GM20431 (cell line): ENCODE data around the gene CCNI2.

ENCODE experiments used
- in situ Hi-C: fragments of 300-500 bp; cut with MseI, MboI; formaldehyde crosslinking; loops from one replicate; pipeline ENCODE4 v1.15.0; 2020; ENCODE audit warnings: low sequenced_read_pairs; ENCODE audit not compliant: unreplicated experiment

CCNI2 gene, protein sequence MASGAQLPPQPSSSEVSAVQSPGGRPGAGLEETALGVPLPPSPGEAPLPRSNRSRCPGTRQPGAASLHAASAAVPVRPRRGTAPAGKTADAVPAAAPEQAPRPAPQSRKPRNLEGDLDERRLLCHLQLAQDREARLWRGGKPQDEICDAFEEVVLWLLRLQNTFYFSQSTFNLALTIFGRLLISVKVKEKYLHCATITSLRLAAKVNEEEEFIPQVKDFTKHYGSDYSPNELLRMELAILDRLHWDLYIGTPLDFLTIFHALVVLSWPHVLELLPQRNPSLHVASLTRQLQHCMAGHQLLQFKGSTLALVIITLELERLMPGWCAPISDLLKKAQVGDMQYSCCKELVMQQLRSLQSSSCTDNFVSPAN

DNA sequence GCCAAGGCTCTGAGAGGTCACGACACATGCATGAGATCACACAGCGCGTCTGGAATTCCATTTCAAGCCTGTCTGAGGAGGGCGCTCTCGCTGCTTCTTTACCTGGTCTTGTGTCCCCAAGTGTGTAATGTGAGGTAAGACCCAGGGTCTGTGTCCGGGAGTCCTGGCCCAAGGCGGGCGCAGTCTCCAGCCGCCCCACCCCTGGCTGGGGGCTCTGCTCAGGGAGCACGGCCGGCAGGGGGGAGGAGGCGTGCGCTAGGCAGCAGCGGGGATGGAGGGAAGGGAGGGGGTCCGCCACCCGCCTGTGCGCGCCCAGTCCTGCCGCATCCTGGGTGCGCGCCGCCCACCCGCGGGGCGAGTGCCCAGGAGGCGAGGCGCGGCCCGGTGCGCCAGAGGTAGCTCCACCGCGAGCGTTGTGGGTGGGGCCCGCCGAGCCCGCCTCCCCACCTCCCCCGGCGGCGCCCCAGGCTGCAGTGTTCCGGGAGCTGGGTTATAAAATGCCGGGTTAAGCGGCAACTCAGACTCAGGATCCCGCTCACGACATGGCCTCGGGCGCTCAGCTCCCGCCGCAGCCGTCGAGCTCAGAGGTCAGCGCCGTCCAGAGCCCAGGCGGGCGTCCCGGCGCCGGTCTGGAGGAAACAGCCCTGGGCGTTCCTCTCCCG, at the start of gene CCNI2:
Gene CCNI2, plus strand, starts transcription at position 473 of the 662 bp plus-strand sequence. Its CDS starts 70 bp downstream, at position 543.
- in situ Hi-C loops, result no loop called here

DNA sequence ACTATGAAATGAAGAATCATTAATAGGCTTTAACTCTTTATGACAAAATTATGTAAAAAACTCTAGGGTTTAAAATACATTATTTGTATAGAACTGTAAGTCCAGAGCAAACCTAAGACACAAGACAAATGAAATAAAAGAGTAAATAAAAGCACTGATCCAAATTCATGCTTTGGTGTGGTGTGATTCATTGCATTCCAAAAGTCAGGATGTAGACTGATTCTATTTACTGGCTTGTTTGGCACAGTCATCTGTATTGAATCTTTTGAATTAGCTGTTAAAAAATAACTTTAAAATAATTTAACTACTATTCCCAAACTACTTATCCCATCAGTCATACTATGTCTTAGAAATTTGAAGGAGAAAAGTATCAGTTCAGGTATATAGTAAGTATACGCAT, 42.4 kb upstream of the CCNI2 start:
- in situ Hi-C loops, result no loop called here

DNA sequence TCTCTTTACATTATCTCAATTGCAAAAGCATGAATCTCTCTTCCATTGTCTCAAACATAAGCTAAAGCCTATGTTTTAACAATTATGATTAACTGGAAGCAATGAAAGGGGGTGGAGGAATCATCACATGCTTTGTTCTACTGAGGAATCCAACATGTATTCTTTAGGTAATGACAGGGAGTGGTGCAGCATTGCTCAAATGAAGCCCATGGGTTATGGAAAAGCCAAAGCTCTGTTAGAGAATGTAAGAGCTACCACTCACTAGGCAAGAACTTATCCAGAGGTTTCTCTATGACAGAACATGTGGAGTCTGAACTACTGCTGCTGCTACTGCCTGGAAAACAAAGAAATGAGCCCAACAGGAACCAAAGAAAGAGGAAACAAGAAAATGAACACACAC, 38.6 kb upstream of the CCNI2 start:
- in situ Hi-C loops, result no loop called here

DNA sequence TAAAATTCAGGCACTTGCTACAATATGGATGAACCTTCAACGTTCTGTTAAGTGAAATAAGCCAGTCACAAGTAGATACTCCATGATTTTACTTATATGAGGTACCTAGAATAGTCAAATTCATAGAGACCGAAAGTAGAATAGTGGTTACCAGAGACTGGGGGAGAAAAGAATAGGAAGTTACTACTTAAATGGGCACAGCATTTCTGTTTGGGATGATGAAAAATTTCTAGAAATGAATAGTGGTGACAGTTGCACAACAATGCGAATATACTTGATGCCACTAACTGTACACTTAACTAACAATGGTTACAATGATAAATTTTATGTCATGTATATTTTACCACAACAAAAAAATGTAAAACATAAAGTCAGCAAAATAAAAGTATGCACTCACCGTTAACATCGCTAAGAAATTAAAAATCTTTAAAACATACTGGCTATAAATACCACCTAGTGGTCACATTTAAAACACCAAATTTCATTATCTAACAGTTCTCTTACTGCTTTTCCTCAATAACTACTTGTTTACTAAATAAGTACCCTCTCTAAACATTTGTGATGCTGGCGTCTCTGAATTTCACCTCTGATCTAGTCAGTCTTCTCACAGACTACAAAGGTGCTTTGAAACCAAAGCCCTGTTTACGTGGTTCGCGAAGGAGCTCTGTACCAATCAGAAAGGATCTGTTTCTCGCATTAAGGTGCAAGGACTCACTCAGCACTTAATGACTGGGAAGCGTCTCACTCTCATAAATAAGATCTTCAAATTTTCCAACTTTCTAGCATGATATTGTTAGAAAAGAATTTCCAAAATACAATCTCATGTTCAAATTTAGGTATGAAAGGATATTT, 32.5 kb upstream of the CCNI2 start:
- in situ Hi-C loops, result no loop called here

DNA sequence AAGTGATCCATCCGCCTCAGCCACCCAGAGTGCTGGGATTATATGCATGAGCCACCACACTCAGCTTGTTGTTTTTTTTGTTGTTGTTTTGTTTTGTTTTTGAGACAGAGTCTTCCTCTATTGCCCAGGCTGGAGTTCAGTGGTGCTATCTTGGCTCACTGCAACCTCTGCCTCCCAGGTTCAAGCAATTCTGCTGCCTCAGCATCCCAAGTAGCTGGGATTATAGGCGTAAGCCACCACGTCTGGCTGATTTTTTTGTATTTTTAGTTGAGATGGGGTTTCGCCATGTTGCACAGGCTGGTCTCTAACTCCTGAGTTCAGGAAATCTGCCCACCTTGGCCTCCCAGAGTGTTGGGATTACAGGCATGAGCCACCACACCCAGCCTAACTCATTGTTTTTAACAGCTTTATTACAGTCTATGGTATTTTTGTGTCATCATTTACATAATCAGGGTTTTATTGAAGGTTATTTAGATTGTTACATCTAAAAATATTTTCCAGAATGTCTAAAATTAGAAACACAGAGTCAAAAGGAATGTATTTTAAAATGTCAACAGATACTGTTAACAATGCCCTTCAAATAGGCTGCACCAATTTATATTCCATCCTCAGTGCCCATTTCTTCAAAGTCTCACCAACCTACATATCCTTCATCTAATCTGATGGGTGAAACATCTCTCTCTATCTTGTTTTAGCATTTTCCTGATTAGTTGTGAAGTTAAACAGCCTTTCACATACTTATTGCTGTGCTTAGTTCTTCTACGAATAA, 28.5 kb upstream of the CCNI2 start:
- in situ Hi-C loops, result no loop called here

DNA sequence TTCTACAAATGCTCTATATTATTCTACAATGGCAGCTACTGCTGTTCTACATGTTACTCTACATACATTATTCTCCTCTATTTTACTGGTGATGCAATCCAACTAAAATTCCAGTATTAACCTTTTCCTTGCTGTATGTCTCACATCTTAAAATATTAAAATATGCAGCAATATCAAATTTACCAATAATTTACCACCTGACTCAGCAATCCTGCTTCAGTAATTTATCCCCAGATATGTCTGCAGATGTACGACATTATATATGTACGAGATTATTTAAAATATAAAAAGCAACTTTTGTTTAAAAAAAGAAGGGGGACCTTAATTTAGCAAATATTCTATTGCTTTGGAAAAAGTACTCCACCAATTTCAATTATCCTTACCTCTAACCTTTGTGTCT, 21.5 kb upstream of the CCNI2 start:
- in situ Hi-C loops, result no loop called here

DNA sequence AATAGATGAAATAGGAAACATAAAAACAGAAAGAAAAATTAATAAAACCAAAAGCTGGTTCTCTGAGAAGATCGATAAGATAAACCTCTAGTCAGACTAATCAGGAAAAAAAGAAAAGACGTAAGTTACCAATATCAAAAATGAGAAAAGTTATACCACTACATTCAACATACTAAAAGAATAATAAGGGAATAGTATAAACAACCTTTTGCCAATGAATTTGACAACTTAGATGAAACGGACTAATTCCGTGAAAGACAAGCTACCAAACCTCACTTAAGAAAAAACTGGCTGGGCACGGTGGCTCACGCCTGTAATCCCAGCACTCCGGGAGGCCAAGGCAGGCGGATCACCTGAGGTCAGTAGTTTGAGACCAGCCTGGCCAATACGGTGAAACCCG, 17.3 kb upstream of the CCNI2 start:
- in situ Hi-C loops, result no loop called here

DNA sequence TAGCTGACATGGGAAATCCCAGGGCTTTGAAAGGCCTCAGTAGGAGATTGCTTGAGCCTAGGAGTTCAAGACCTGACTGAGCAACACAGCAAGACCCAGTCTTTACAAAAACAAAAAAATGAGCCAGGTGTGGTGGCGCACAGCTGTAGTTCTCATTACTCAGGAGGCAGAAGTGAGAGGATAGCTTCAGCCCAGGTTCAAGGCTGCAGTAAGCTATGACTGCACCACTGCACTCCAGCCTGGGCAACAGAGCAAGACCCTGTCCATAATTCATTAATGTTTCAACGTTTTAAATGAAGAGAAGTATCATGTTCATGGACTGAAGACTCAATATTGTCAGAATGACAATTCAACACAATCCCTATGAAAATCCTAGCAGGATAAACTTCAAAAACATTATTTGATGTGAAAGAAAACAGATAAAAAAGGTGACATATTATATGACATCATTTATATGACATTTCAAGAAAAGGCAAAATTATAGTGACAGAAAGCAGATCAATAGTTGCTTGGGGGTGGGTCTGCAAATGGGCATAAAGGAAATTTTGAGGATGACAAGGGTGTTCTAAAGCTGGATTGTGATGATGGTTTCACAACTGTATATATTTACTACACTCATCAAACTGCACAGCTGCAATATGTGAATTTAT, 13.6 kb upstream of the CCNI2 start:
- in situ Hi-C loops, result no loop called here

DNA sequence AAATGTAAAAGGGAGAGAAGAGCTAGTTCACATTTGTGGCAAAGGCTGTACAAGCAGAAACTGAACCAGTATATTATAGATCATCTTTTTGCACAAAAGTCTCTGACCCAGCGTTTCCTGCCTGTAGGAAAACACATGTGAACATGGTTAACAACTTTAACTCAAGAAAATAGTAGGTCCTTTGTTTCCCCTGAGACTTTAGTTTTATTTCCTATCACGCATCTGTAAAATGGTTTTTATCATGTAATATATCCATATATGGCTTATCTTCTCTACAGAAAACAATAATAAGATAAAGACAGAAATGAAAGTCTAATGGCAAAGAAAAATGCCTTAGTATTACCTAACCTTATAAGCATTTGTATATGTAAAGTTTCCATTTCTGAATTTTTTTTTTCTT, 12.5 kb upstream of the CCNI2 start:
- in situ Hi-C loops, result no loop called here

DNA sequence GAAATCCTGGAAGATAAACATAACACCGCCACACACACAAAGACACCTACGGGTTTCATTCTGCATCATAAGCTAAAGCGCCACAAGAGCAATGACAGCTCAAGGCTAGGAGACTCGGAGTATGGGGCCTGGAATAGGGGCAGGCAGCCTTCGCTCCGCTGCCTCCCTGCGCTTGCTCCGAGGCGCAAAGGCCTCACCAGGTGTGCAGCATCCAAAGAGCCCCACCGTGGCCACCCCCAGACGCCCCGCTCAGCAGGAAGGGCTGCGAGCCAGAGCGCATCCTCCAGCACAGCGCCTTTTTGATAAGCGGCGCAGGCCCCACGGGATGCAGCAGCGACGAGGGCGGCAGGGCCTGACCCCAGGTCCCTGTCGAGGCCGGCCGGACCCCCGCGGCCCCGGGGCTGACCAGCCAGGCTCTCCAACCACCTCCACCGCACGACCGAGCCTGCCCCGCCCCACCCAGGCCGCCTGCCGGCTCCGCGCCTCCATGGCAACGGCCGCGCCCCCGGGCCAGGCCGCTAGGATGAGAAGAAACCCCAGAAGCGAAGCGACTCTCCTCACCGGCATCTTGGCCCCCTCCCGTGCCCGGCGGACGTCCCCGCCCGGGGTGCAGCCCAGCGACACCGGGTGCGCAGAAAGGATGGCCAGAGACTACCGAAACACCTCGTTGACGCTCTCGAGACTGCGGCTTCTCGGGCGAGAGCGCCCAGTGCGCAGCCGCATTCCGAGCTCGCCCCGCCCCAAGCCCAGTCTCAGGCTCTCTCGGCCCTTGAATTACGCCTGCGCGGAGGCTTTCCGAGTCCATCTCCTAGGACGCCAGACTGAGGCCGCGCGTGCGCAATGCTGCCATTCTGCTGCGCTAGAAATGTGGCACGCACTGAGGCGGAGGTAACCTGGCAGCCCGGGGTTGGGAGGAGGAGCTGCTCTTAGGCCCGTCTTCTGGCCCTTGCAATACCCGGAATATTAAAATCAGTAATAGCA, 10.1 kb upstream of the CCNI2 start, which contains the start of gene KIF3A:
Gene KIF3A, minus strand, starts transcription at position 694 of the 981 bp plus-strand sequence. Its CDS starts 127 bp downstream, at position 567.
- in situ Hi-C loops, result no loop called here

DNA sequence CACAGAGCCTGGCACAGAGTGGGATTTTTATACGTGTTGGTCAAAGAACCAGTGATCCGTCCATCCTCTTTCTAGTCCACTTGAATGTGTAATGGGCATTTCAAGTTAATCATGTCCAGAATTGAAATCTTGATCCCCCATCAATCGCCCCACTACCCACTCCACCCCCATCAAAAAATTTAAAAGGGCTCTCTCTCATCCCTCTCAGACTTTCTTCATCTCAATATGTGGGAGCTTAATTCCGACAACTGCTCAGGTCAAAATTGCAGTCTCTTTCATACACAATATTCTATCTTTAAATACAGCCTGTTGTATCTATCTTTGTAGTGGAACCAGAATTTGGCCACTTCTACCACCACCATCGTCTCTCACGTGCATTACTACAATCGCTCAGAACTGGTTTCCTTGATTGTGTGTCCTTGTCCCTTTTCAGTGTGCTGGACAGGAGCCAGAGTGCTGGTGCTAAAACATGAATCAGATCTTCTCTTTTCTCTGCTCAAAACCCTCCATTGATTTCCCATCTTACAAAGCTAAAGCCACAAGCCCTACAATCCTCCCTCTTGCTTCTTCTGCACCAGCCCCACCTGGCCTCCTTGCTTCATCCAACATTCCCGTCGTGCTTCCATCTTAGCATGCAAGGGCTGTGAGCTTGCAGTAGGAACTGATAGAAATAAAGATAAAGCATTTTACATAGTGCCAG, 9.1 kb upstream of the CCNI2 start:
- in situ Hi-C loops, result no loop called here

DNA sequence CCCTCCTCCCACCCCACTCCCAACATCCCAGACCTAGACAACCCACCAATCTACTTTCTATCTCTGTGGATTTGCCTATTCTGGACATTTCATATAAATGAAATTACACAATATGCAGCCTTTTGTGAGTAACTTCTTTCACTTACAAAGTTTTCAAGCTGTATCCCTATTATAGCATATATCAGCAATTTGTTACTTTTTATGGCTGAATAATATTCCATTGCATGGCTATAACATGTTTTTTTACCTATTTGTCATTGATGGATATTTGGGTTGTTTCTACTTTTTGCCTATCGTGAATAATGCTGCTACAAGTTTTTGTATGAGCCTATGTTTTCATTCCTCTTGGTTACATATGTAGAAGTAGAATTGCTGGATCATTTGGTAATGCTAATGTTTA, 8.0 kb upstream of the CCNI2 start:
- in situ Hi-C loops, result no loop called here

DNA sequence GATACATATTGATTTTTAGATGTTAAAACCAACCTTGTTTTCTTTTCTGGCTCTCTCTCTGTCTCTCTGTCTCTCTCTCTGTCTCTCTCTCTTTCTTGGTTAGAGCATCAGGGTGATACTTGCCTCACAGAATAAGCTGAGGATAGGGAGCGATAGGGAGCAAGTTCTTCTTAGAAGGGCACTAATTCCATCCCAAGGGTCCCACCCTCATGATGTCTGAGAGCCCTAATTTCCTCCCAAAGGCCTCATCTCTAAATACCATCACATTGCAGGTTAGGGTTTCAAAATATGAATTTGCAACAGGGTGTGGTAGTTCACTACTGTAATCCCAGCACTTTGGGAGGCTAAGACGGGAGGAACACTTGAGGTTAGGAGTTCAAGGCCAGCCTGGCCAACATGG, 5.1 kb upstream of the CCNI2 start:
- in situ Hi-C loops, result no loop called here

DNA sequence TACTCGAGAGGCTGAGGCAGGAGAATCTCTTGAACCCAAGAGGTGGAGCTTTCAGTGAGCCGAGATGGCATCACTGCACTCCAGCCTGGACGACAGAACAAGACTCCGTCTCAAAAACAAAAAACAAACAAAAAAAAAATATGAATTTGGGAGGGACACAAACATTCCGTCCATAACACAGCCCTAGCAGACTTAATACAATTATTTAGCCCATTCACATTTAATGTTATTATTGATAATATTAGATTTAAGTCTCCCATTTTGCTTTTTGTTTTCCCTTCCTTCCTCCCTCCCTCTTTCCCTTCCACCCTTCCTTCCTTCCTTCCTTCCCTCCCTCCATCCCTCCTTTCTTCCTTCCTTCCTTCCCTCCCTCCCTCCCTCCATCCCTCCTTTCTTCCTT, 4.6 kb upstream of the CCNI2 start:
- in situ Hi-C loops, result no loop called here

DNA sequence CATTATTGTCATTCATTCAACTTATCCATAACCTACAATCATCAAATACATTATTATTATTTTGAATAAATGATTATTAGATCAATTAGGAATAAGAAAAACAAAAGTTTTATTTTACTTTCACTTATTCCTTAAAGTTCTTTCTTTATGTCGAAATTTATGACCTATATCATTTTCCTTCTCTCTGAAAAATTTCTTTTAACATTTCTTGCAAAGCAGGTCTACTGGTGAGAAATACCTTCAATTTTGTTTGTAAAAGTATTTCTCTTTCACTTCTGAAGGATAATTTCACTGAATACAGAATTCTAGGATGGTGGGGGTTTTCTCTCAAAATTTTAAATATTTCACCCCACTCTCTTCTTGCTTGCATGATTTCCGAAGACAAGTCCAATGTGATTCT, 2.6 kb upstream of the CCNI2 start:
- in situ Hi-C loops, result no loop called here

DNA sequence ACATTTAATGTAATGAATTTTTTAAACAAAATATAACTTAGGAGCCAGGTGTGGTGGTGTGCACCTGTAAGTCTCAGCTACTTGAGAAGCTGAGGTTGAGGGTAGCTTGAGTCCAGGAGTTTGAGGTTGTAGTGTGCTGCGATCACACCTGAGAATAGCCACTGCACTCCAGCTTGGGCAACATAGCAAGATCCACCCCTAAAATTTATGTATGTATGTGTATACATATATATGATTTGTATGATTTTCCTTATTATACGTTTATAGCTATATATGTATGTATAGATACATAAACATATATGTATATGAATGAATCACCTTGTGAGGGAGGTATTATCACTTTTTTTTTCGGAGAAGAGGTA, 653 bp upstream of the CCNI2 start:
- in situ Hi-C loops, result no loop called here

DNA sequence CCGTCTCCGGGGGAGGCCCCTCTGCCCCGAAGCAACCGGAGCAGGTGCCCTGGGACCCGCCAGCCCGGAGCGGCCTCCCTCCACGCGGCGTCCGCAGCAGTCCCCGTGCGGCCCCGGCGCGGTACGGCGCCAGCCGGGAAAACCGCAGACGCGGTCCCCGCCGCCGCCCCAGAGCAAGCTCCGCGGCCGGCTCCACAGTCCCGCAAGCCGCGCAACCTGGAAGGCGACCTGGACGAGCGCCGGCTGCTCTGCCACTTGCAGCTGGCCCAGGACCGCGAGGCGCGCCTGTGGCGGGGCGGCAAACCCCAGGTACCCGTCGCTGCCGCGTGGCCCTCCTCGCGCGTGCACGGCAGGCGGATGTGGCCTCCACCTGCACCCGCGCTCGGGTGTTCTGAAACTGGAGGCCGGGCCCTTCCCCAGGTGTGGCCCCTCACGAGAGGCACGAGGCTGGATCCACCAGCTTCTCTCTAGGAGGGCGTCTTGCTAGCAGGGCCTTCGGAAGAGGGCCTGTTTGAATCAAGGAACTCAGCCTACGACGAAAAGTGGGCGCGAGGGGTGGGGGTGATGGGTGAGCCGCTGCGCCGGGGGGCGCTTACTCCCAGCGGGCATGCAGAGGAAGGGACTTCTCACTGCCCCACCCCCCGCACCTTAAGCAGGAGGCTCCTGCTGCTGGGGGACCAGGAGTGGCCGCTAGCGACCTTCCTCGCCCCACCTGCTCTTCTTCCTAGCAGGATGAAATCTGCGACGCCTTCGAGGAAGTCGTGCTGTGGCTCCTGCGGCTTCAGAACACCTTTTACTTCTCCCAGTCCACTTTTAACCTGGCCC, 602 bp downstream of the CCNI2 start:
- in situ Hi-C loops, result no loop called here
